Adrenal gland (tissue), 12 donors: ENCODE results near the gene DCAF10. TPM values are rescaled to one million over a fixed set of nuclear protein-coding genes. Genes with fewer than 3 reads are reported as not detected.

Experiments
- DNase-seq, 7 donors: peaks; one replicate each; pipeline ENCODE4 v3.0.0-alpha.2; 2019 to 2020
- H3K27ac ChIP-seq, 5 donors: fragments of 200-600 bp; sonication (generic) in 4 of 5; 1 replicate in 3 of 5; 2 replicates in 2 of 5; pipeline versions ENCODE4 v1.5.1 to v1.8.0; 2016 to 2020; ENCODE audit warnings: mild to moderate bottlenecking in 1 of 5
- H3K27me3 ChIP-seq: fragments of 200-600 bp; 2 replicates; pipeline ENCODE4 v1.8.0; 2021
- H3K36me3 ChIP-seq, 2 donors: fragments of 200-600 bp; replicated peaks in 1 of 2; 1 replicate in 1 of 2; 2 replicates in 1 of 2; pipeline versions ENCODE4 v1.5.1 to v1.8.0; 2018 to 2022
- H3K4me1 ChIP-seq, 2 donors: fragments of 200-600 bp; replicated peaks in 1 of 2; 1 replicate in 1 of 2; 2 replicates in 1 of 2; pipeline versions ENCODE4 v1.5.1 to v1.8.0; 2018 to 2021
- H3K4me3 ChIP-seq, 4 donors: fragments of 200-600 bp; sonication (generic) in 3 of 4; one replicate each; pipeline ENCODE4 v1.5.1; 2016 to 2018
- H3K9me3 ChIP-seq, 3 donors: fragments of 200-600 bp; sonication (generic) in 1 of 3; replicated peaks in 1 of 3; 1 replicate in 2 of 3; 2 replicates in 1 of 3; pipeline versions ENCODE4 v1.5.1 to v1.8.0; 2016 to 2021
- POLR2A ChIP-seq, 2 donors: fragments of 450-650 bp; IDR thresholded peaks; one replicate each; pipeline ENCODE4 v1.6.1; 2017; ENCODE audit warnings: antibody characterized with exemption in 2 of 2, mild to moderate bottlenecking in 2 of 2, moderate library complexity in 1 of 2
- WGBS, 4 donors: extraction: QIAGEN DNeasy Blood & Tissue Kit in 2 of 4; methylation state at CpG; one replicate each; pipeline versions ENCODE4 v1.1.5 to v1.1.7; 2013 to 2017; 5-methylcytosine and 5-hydroxymethylcytosine counted together
- intact Hi-C, 2 donors: fragments of 100-400 bp; cut with DNase I; formaldehyde crosslinking; loops; one replicate each; pipeline versions ENCODE4 v1.14.1 to v1.15.0; 2022 to 2023
- polyA plus RNA-seq, 3 donors: library from polyadenylated mRNA; stranded (reverse); fragments of 200-250 nt in 2 of 3; fragments of 350-450 nt in 1 of 3; fragmentation: Illumina TruSeq in 1 of 3; extraction: RNeasy Lipid Tissue Mini Kit (QIAGEN cat#74804) in 1 of 3; gene quantifications; one replicate each; pipeline ENCODE4 v1.2.3, GENCODE V29; 2013 to 2014
- total RNA-seq, 9 donors: library from RNA; depleted of rRNA in 4 of 9; stranded (reverse); fragments of >200 nt in 4 of 9; fragments of 120-200 nt in 1 of 9; fragmentation: NEBNext Ultra II Directional in 1 of 9; extraction: Animal tissue kit (Norgen Biotek cat#: 25700) in 1 of 9; gene quantifications; one replicate each; pipeline versions ENCODE4 v1.1.0 to v1.2.4, GENCODE V29; 2013 to 2023
- TF ChIP-seq, protein P1 (sequence below), 6 experiments: fragments of 450-650 bp in 4 of 6; fragments of 200-600 bp in 2 of 6; sonication (generic) in 1 of 6; IDR thresholded peaks; 1 replicate in 5 of 6; 2 replicates in 1 of 6; pipeline versions ENCODE4 v1.5.1 to v1.8.0; 2016 to 2021; ENCODE audit warnings: antibody characterized with exemption in 6 of 6, mild to moderate bottlenecking in 2 of 6, moderate library complexity in 1 of 6
- donor health status: healthy with polysubstance abuse.
- donor health status: Bipolar disorder and iron deficiency.
- donor health status: DM: yes; HTN: yes; CAD: no.
- donor health status: DM: no; HTN: no; CAD: no.
- donor health status: DM: no; HTN: no; CAD: no.
- donor health status: DM: yes; HTN: yes; CAD: no.

Gene DCAF10
- total and polyA plus RNA-seq, 12 donors, result 7.1 to 60.6 (median 46.9) TPM

GRCh38 chr9:37892063-37892462 is 91.5 kb downstream of the DCAF10 start:
- WGBS, 4 donors, result 85 to 88% (median 87%) methylated on average over 8 of the region's 8 CpGs
- Histone ChIP-seq H3K36me3 (peaks cover 0 to 53% of the 10 kb centered on the region in 2 donors), H3K27me3 (no peaks in the 10 kb centered on the region), H3K9me3 (no peaks in the 10 kb centered on the region), H3K27ac (no peak overlapping the region), H3K4me1 (no peaks in the 10 kb centered on the region), H3K4me3 (no peak overlapping the region)
- no peak for DNase-seq
- TF ChIP-seq, protein P1, sequence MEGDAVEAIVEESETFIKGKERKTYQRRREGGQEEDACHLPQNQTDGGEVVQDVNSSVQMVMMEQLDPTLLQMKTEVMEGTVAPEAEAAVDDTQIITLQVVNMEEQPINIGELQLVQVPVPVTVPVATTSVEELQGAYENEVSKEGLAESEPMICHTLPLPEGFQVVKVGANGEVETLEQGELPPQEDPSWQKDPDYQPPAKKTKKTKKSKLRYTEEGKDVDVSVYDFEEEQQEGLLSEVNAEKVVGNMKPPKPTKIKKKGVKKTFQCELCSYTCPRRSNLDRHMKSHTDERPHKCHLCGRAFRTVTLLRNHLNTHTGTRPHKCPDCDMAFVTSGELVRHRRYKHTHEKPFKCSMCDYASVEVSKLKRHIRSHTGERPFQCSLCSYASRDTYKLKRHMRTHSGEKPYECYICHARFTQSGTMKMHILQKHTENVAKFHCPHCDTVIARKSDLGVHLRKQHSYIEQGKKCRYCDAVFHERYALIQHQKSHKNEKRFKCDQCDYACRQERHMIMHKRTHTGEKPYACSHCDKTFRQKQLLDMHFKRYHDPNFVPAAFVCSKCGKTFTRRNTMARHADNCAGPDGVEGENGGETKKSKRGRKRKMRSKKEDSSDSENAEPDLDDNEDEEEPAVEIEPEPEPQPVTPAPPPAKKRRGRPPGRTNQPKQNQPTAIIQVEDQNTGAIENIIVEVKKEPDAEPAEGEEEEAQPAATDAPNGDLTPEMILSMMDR (IDR thresholded peaks at IDR 0.05), result no peak
- TF ChIP-seq POLR2A (IDR thresholded peaks at IDR 0.05), result no peak
- intact Hi-C loops, result no loop called here

GRCh38 chr9:37897665-37898064 is 97.1 kb downstream of the DCAF10 start:
- H3K4me1 ChIP-seq, result peaks cover 0 to 5% of the 10 kb centered on the region in 2 donors
- no peaks in the 10 kb centered on the region for H3K9me3 ChIP-seq
- DNase-seq, result no peak
- TF ChIP-seq, protein P1 (IDR thresholded peaks at IDR 0.05), result no peak
- no peak overlapping the region for H3K27ac ChIP-seq
- intact Hi-C loops, result no loop called here
- 42 to 50% (median 45%) methylated on average over 2 of the region's 2 CpGs for WGBS, 4 donors
- H3K4me3 ChIP-seq, result no peak overlapping the region
- H3K27me3 ChIP-seq, result no peaks in the 10 kb centered on the region
- peaks cover 0 to 61% of the 10 kb centered on the region in 2 donors for H3K36me3 ChIP-seq

DNA sequence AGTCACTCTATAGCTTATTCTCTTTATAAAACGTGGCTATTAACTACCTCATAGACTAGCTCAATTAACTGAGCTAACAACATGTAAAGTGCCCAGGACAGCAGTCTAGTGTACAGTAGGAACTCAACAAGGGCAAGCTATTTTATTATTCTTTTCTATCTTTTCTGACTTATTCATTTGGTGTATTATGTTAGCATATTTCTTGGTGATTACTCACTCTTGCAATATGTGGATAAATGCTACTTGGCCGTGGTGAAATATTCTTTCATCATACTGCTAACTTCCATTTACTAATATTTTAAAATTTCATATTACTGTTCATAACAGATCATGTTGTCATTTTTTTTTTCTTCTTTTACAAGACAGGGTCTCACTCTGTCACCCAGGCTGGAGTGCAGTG is 98.4 kb downstream of the DCAF10 start:
- peaks cover 0 to 48% of the 10 kb centered on the region in 2 donors for H3K36me3 ChIP-seq
- H3K4me3 ChIP-seq, result no peak overlapping the region
- H3K27me3 ChIP-seq, result no peaks in the 10 kb centered on the region
- DNase-seq, result no peak
- intact Hi-C loops, result no loop called here
- H3K27ac ChIP-seq, result no peak overlapping the region
- no peak for TF ChIP-seq POLR2A (IDR thresholded peaks at IDR 0.05)
- TF ChIP-seq, protein P1 (IDR thresholded peaks at IDR 0.05), result no peak
- H3K9me3 ChIP-seq, result no peaks in the 10 kb centered on the region
- peaks cover 0 to 11% of the 10 kb centered on the region in 2 donors for H3K4me1 ChIP-seq
- 74 to 81% (median 80%) methylated on average over 2 of the region's 2 CpGs for WGBS, 4 donors

DNA sequence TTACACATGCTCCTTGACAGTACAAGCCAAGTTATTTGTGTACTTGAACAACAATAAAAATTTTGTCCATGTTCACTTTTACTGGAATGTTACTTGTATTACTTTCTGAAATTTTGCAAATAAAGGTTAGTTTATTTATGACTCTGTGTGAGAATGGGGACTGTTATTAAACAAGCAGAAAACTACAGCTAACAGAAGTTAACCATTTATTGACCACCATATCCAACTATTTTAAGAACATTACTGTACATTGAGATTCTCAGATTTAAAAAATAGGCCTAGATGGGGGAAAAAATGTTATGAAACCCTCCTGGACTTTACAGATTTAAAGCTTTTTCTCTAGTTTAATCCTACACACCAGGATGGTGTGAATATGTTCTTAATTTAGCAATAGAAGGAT is 101.5 kb downstream of the DCAF10 start:
- Histone ChIP-seq H3K4me3 (no peak overlapping the region), H3K27ac (no peak overlapping the region), H3K9me3 (no peaks in the 10 kb centered on the region), H3K36me3 (peaks cover 0 to 20% of the 10 kb centered on the region in 2 donors), H3K4me1 (peaks cover 0 to 11% of the 10 kb centered on the region in 2 donors), H3K27me3 (no peaks in the 10 kb centered on the region)
- TF ChIP-seq, protein P1 (IDR thresholded peaks at IDR 0.05), result no peak
- no peak for TF ChIP-seq POLR2A (IDR thresholded peaks at IDR 0.05)
- intact Hi-C loops, result loop anchor here (10.0 kb wide), 4 partner anchors 97 to 417 kb away; partner anchors contain the start of genes DCAF10 (in 1 of the 2), POLR1E (in 1 of the 2) and TRMT10B (in 1 of the 2)
- DNase-seq, result no peak
